Measurements from ENCODE around the gene TMEM184A. TPM values are rescaled to one million over a fixed set of nuclear protein-coding genes. Genes with fewer than 3 reads are reported as not detected.

The TMEM184A gene
- total RNA-seq, 2 donors from 2014 or later, result 4.6 to 5.1 TPM

DNA sequence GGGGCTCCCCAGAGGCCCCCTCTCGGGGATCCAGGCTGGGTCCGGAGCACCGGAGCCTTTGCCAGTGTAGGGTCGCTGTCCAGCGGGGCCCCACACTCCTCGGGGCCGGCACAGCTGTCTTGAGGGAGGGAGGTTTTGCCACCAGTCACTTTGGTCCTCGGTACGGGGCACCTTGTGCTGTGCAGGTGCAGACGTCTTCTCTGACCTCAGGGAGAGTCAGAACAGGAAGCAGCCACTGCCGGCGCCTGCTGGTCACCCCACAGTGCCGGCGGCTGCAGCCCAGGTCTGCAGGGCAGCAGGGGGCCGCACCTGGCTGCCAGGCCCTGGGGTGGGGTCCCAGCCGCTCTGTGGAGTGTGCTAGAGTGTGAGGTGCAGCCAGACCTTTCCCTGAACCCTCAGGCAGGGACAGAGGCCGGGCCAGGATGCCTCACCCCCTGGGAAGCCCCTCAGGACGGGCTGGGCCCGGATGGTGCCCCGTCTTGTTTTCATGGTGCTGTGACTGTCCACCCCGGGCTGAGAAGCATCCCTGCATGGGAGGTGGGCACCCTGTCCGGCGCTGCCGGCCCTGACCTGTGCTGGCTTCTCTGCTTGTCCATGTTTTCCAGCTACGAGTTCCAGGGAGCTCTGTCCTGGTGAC lies 17.3 kb downstream of the TMEM184A start:
- H3K4me1 ChIP-seq (ENCODE audit: control insufficient read depth, insufficient read depth, low read length), result peaks cover 11% of the 10 kb centered on the region
- Mint-ChIP-seq H3K4me3 (no peak overlapping the region), H3K4me1 (peaks cover 8% of the 10 kb centered on the region), H3K27me3 (ENCODE audit: insufficient read depth) (no peaks in the 10 kb centered on the region), H3K9me3 (no peaks in the 10 kb centered on the region), H3K27ac (no peak overlapping the region), H3K36me3 (ENCODE audit: low read depth) (peaks cover 2% of the 10 kb centered on the region)
- no peaks in the 10 kb centered on the region for H3K36me3 ChIP-seq (ENCODE audit: control insufficient read depth, insufficient read depth, low read length)
- H3K4me3 ChIP-seq (ENCODE audit: low read length), result no peak overlapping the region
- no peaks in the 10 kb centered on the region for H3K9me3 ChIP-seq (ENCODE audit: control insufficient read depth, low read length)
- no peak for DNase-seq
- no peak overlapping the region for H3K9ac ChIP-seq (ENCODE audit: extremely low read depth, low read length, poor library complexity, severe bottlenecking)
- 87 to 92% methylated on average over 14 to 25 of the region's 25 CpGs for WGBS, 2 experiments (ENCODE audit: insufficient coverage in 1 of 2, insufficient read length in 1 of 2)
- TF ChIP-seq, protein P1, sequence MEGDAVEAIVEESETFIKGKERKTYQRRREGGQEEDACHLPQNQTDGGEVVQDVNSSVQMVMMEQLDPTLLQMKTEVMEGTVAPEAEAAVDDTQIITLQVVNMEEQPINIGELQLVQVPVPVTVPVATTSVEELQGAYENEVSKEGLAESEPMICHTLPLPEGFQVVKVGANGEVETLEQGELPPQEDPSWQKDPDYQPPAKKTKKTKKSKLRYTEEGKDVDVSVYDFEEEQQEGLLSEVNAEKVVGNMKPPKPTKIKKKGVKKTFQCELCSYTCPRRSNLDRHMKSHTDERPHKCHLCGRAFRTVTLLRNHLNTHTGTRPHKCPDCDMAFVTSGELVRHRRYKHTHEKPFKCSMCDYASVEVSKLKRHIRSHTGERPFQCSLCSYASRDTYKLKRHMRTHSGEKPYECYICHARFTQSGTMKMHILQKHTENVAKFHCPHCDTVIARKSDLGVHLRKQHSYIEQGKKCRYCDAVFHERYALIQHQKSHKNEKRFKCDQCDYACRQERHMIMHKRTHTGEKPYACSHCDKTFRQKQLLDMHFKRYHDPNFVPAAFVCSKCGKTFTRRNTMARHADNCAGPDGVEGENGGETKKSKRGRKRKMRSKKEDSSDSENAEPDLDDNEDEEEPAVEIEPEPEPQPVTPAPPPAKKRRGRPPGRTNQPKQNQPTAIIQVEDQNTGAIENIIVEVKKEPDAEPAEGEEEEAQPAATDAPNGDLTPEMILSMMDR (conservative IDR thresholded peaks at IDR 0.05), result no peak
- H3K27ac ChIP-seq (ENCODE audit: low read depth, low read length), result peak overlapping the region; percentile 99
- no peaks in the 10 kb centered on the region for H3K27me3 ChIP-seq (ENCODE audit: control insufficient read depth, insufficient read depth, low read length, poor library complexity, severe bottlenecking)

- Histone ChIP-seq H3K9ac (ENCODE audit: extremely low read depth, low read length, poor library complexity, severe bottlenecking) (peak overlapping the region; percentile 77), H3K36me3 (ENCODE audit: control insufficient read depth, insufficient read depth, low read length) (no peaks in the 10 kb centered on the region), H3K27ac (ENCODE audit: low read depth, low read length) (peak overlapping the region; percentile 99), H3K4me1 (ENCODE audit: control insufficient read depth, insufficient read depth, low read length) (peaks cover 11% of the 10 kb centered on the region), H3K27me3 (ENCODE audit: control insufficient read depth, insufficient read depth, low read length, poor library complexity, severe bottlenecking) (no peaks in the 10 kb centered on the region), H3K9me3 (ENCODE audit: control insufficient read depth, low read length) (no peaks in the 10 kb centered on the region), H3K4me3 (ENCODE audit: low read length) (no peak overlapping the region)
- Mint-ChIP-seq H3K27me3 (ENCODE audit: insufficient read depth) (no peaks in the 10 kb centered on the region), H3K4me3 (no peak overlapping the region), H3K36me3 (ENCODE audit: low read depth) (peaks cover 2% of the 10 kb centered on the region), H3K4me1 (peaks cover 12% of the 10 kb centered on the region), H3K9me3 (no peaks in the 10 kb centered on the region), H3K27ac (peak overlapping the region; percentile 95)
- WGBS, 2 experiments (ENCODE audit: insufficient coverage in 1 of 2, insufficient read length in 1 of 2), result 64 to 90% methylated on average over 23 to 56 of the region's 56 CpGs
- DNase-seq, result peak; percentile 79
- TF ChIP-seq, protein P1 (conservative IDR thresholded peaks at IDR 0.05), result no peak
These were observed 18.2 kb downstream of the TMEM184A start for GRCh38 chr7:1537535-1538412.

- Mint-ChIP-seq H3K4me3 (no peak overlapping the region), H3K9me3 (no peaks in the 10 kb centered on the region), H3K36me3 (ENCODE audit: low read depth) (peaks cover 2% of the 10 kb centered on the region), H3K4me1 (peaks cover 18% of the 10 kb centered on the region), H3K27me3 (ENCODE audit: insufficient read depth) (no peaks in the 10 kb centered on the region), H3K27ac (peak overlapping the region; percentile 87)
- WGBS, 2 experiments (ENCODE audit: insufficient coverage in 1 of 2, insufficient read length in 1 of 2), result 41 to 52% methylated on average over 27 to 52 of the region's 52 CpGs
- Histone ChIP-seq H3K27ac (ENCODE audit: low read depth, low read length) (peak overlapping the region; percentile 99), H3K27me3 (ENCODE audit: control insufficient read depth, insufficient read depth, low read length, poor library complexity, severe bottlenecking) (no peaks in the 10 kb centered on the region), H3K9me3 (ENCODE audit: control insufficient read depth, low read length) (no peaks in the 10 kb centered on the region), H3K9ac (ENCODE audit: extremely low read depth, low read length, poor library complexity, severe bottlenecking) (peak overlapping the region; percentile 77), H3K36me3 (ENCODE audit: control insufficient read depth, insufficient read depth, low read length) (no peaks in the 10 kb centered on the region), H3K4me1 (ENCODE audit: control insufficient read depth, insufficient read depth, low read length) (peaks cover 11% of the 10 kb centered on the region), H3K4me3 (ENCODE audit: low read length) (no peak overlapping the region)
- TF ChIP-seq, protein P1 (conservative IDR thresholded peaks at IDR 0.05), result no peak
- peak; percentile 94 for DNase-seq
These were observed 19.1 kb downstream of the TMEM184A start for GRCh38 chr7:1536743-1537534.
